H9 (cell line): ENCODE results near the gene CCAR1. TPM values are rescaled to one million over a fixed set of nuclear protein-coding genes. Genes with fewer than 3 reads are reported as not detected.

Source experiments
- DNase-seq: peaks from one replicate; pipeline ENCODE4 v3.0.0-alpha.2; 2017
- H2AFZ ChIP-seq: one replicate; pipeline ENCODE4 v1.6.1; 2013; ENCODE audit warnings: mild to moderate bottlenecking, low read length, control low read depth, moderate library complexity
- H2AK5ac ChIP-seq: 2 replicates; pipeline ENCODE4 v1.6.1; 2013; ENCODE audit warnings: low read length, control low read depth, mixed read lengths; ENCODE audit not compliant: insufficient read length
- H2BK120ac ChIP-seq: one replicate; pipeline ENCODE4 v1.6.1; 2013; ENCODE audit warnings: low read depth, mild to moderate bottlenecking, low read length, control low read depth, inconsistent platforms; ENCODE audit not compliant: poor library complexity, severe bottlenecking
- H2BK12ac ChIP-seq: 2 replicates; pipeline ENCODE4 v1.6.1; 2013; ENCODE audit warnings: low read length, control low read depth, mixed read lengths, low read depth; ENCODE audit not compliant: insufficient read length
- H2BK15ac ChIP-seq: 2 replicates; pipeline ENCODE4 v1.6.1; 2013; ENCODE audit warnings: low read depth, low read length, control low read depth
- H2BK20ac ChIP-seq: one replicate; pipeline ENCODE4 v1.6.1; 2013; ENCODE audit warnings: low read depth, mild to moderate bottlenecking, low read length, control low read depth, inconsistent platforms; ENCODE audit not compliant: poor library complexity, severe bottlenecking
- H2BK5ac ChIP-seq: 2 replicates; pipeline ENCODE4 v1.6.1; 2013; ENCODE audit warnings: low read length, control low read depth, mixed read lengths; ENCODE audit not compliant: insufficient read length
- H3K14ac ChIP-seq: 2 replicates; pipeline ENCODE4 v1.6.1; 2013; ENCODE audit warnings: low read length, control low read depth; ENCODE audit not compliant: insufficient read depth
- H3K18ac ChIP-seq: 2 replicates; pipeline ENCODE4 v1.6.1; 2013; ENCODE audit warnings: low read depth, mild to moderate bottlenecking, mixed read lengths, low read length, control low read depth; ENCODE audit not compliant: insufficient read length
- H3K23ac ChIP-seq: 2 replicates; pipeline ENCODE4 v1.6.1; 2013; ENCODE audit warnings: low read length, control low read depth, mixed read lengths, low read depth; ENCODE audit not compliant: insufficient read length
- H3K23me2 ChIP-seq: 2 replicates; pipeline ENCODE4 v1.6.1; 2013; ENCODE audit warnings: low read depth, mild to moderate bottlenecking, mixed read lengths, low read length, control low read depth; ENCODE audit not compliant: insufficient read length, poor library complexity, severe bottlenecking
- H3K27ac ChIP-seq: 2 replicates; pipeline ENCODE4 v1.5.1; 2013; ENCODE audit warnings: low read length, control low read depth, mixed read lengths, low read depth; ENCODE audit not compliant: insufficient read length
- H3K27me3 ChIP-seq: 2 replicates; pipeline ENCODE4 v1.6.1; 2013; ENCODE audit warnings: low read length, control low read depth, inconsistent platforms; ENCODE audit not compliant: insufficient read depth
- H3K4ac ChIP-seq: 2 replicates; pipeline ENCODE4 v1.6.1; 2013; ENCODE audit warnings: low read depth, mild to moderate bottlenecking, control low read depth, inconsistent platforms, low read length, moderate library complexity
- H3K4me1 ChIP-seq: 2 replicates; pipeline ENCODE4 v1.6.1; 2013; ENCODE audit warnings: low read length, control low read depth, inconsistent platforms; ENCODE audit not compliant: insufficient read depth
- H3K4me2 ChIP-seq: 2 replicates; pipeline ENCODE4 v1.6.1; 2013; ENCODE audit warnings: low read length, control low read depth, mixed read lengths; ENCODE audit not compliant: insufficient read length, insufficient read depth
- H3K56ac ChIP-seq: 2 replicates; pipeline ENCODE4 v1.6.1; 2013; ENCODE audit warnings: low read depth, mild to moderate bottlenecking, mixed read lengths, low read length, control low read depth; ENCODE audit not compliant: insufficient read length
- H3K79me1 ChIP-seq: 2 replicates; pipeline ENCODE4 v1.6.1; 2013; ENCODE audit warnings: low read depth, mild to moderate bottlenecking, moderate library complexity, low read length, control low read depth, inconsistent platforms; ENCODE audit not compliant: insufficient read depth, poor library complexity, severe bottlenecking
- H3K79me2 ChIP-seq: 2 replicates; pipeline ENCODE4 v1.6.1; 2013; ENCODE audit warnings: low read length, control low read depth, inconsistent platforms; ENCODE audit not compliant: insufficient read depth
- H3K9ac ChIP-seq: 2 replicates; pipeline ENCODE4 v1.6.1; 2013; ENCODE audit warnings: low read length, control low read depth, mixed read lengths; ENCODE audit not compliant: insufficient read length; ENCODE audit errors: extremely low read depth
- H3K9me3 ChIP-seq: one replicate; pipeline ENCODE4 v1.6.1; 2013; ENCODE audit warnings: low read depth, low read length, inconsistent platforms; ENCODE audit not compliant: control insufficient read depth
- H3T11ph ChIP-seq: one replicate; pipeline ENCODE4 v1.6.1; 2013; ENCODE audit warnings: mild to moderate bottlenecking, low read length, control low read depth, inconsistent platforms
- H4K20me1 ChIP-seq: one replicate; pipeline ENCODE4 v1.6.1; 2013; ENCODE audit not compliant: control insufficient read depth, insufficient read length, insufficient read depth
- H4K5ac ChIP-seq: 2 replicates; pipeline ENCODE4 v1.6.1; 2013; ENCODE audit warnings: low read depth, mild to moderate bottlenecking, mixed read lengths, low read length, control low read depth; ENCODE audit not compliant: insufficient read length
- H4K8ac ChIP-seq: replicated peaks from 2 replicates; pipeline ENCODE4 v1.6.1; 2013; ENCODE audit warnings: low read length, control low read depth, mixed read lengths, low read depth; ENCODE audit not compliant: insufficient read length
- H4K91ac ChIP-seq: 2 replicates; pipeline ENCODE4 v1.6.1; 2013; ENCODE audit warnings: low read depth, mild to moderate bottlenecking, moderate library complexity, mixed read lengths, low read length, control low read depth; ENCODE audit not compliant: insufficient read length
- H3K27ac Mint-ChIP-seq, 3 experiments: 2 replicates in 2 of 3; 3 replicates in 1 of 3; pipeline ENCODE4 v1.8.0; 2020 to 2021; ENCODE audit warnings: mixed read lengths in 3 of 3, mild to moderate bottlenecking in 1 of 3, moderate library complexity in 1 of 3
- H3K27me3 Mint-ChIP-seq: 2 replicates; pipeline ENCODE4 v1.8.0; 2021; ENCODE audit warnings: low read depth, mild to moderate bottlenecking, moderate library complexity, mixed read lengths
- H3K36me3 Mint-ChIP-seq, 3 experiments: 2 replicates in 2 of 3; 3 replicates in 1 of 3; pipeline ENCODE4 v1.8.0; 2020 to 2021; ENCODE audit warnings: low read depth in 3 of 3, mixed read lengths in 3 of 3; ENCODE audit not compliant: insufficient read depth in 1 of 3
- H3K4me1 Mint-ChIP-seq, 2 experiments: 2 replicates each; pipeline ENCODE4 v1.8.0; 2020; ENCODE audit warnings: mixed read lengths in 2 of 2
- H3K4me3 Mint-ChIP-seq, 2 experiments: 2 replicates in 1 of 2; 3 replicates in 1 of 2; pipeline ENCODE4 v1.8.0; 2020 to 2021; ENCODE audit warnings: mild to moderate bottlenecking in 2 of 2, mixed read lengths in 2 of 2, moderate library complexity in 1 of 2
- H3K9me3 Mint-ChIP-seq, 2 experiments: 2 replicates in 1 of 2; 3 replicates in 1 of 2; pipeline ENCODE4 v1.8.0; 2020; ENCODE audit warnings: mild to moderate bottlenecking in 2 of 2, mixed read lengths in 2 of 2, moderate library complexity in 1 of 2
- WGBS: extraction: QIAGEN DNeasy Blood & Tissue Kit; methylation state at CpG from one replicate; pipeline ENCODE4 v1.1.7; 2013; ENCODE audit warnings: missing lambda C conversion rate, low lambda C conversion rate, mixed read lengths; ENCODE audit not compliant: insufficient read length; ENCODE audit errors: extremely low coverage; 5-methylcytosine and 5-hydroxymethylcytosine counted together
- total RNA-seq: library from RNA; stranded (reverse); gene quantifications from 2 replicates; pipeline ENCODE4 v1.2.1, GENCODE V29; 2021
- TF ChIP-seq, protein P1 (sequence below): fragments of 200-600 bp; sonication (generic); conservative IDR thresholded peaks from 3 replicates; pipeline ENCODE4 v1.8.0; 2021; ENCODE audit warnings: antibody characterized with exemption, mild to moderate bottlenecking

CCAR1 gene
- total RNA-seq, 1 experiment from 2014 or later, result 118 TPM

DNA sequence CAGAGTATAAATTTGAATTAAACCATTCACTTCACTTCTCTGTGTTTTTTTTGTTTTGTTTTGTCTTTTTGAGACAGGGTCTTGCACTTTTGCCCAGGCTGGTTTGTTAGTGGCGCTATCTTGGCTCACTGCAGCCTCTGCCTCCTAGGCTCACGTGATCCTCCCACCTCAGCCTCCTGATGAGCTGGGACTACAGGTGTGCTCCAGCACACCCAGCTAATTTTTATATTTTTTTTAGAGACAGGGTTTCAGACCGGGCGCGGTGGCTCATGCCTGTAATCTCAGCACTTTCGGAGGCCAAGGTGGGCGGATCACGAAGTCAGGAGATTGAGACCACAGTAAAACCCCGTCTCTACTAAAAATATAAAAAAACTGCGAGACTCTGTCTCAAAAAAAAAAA lies 69.4 kb downstream of the CCAR1 start:
- no peaks in the 10 kb centered on the region for H3K4me1 Mint-ChIP-seq
- Histone ChIP-seq H3K4me2 (no peak overlapping the region), H3K79me2 (no peaks in the 10 kb centered on the region), H3K4ac (no peak overlapping the region), H3K79me1 (no peaks in the 10 kb centered on the region), H3K9ac (no peak overlapping the region), H2BK5ac (no peak overlapping the region), H2BK12ac (no peak overlapping the region), H3K23me2 (no peaks in the 10 kb centered on the region), H4K20me1 (no peaks in the 10 kb centered on the region), H2AFZ (no peak overlapping the region), H3K27ac (no peak overlapping the region), H3K27me3 (no peaks in the 10 kb centered on the region), H2BK15ac (no peak overlapping the region), H3K14ac (no peak overlapping the region), H3K23ac (no peak overlapping the region), H2AK5ac (no peak overlapping the region), H4K5ac (no peak overlapping the region), H2BK20ac (no peak overlapping the region), H3K18ac (no peak overlapping the region), H3T11ph (no peak overlapping the region), H4K8ac (no peak overlapping the region), H3K9me3 (no peaks in the 10 kb centered on the region), H2BK120ac (no peak overlapping the region), H3K4me1 (no peaks in the 10 kb centered on the region), H3K56ac (no peak overlapping the region), H4K91ac (no peak overlapping the region)
- H3K27ac Mint-ChIP-seq, result no peak overlapping the region
- H3K36me3 Mint-ChIP-seq, result peaks cover 31 to 87% (median 68%) of the 10 kb centered on the region in 3 experiments; a peak in 6 of 7 replicates
- no peak for DNase-seq
- no CpG with 5 or more reads among the region's 10 CpGs for WGBS
- TF ChIP-seq, protein P1, sequence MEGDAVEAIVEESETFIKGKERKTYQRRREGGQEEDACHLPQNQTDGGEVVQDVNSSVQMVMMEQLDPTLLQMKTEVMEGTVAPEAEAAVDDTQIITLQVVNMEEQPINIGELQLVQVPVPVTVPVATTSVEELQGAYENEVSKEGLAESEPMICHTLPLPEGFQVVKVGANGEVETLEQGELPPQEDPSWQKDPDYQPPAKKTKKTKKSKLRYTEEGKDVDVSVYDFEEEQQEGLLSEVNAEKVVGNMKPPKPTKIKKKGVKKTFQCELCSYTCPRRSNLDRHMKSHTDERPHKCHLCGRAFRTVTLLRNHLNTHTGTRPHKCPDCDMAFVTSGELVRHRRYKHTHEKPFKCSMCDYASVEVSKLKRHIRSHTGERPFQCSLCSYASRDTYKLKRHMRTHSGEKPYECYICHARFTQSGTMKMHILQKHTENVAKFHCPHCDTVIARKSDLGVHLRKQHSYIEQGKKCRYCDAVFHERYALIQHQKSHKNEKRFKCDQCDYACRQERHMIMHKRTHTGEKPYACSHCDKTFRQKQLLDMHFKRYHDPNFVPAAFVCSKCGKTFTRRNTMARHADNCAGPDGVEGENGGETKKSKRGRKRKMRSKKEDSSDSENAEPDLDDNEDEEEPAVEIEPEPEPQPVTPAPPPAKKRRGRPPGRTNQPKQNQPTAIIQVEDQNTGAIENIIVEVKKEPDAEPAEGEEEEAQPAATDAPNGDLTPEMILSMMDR, result no peak
- no peak overlapping the region for H3K4me3 Mint-ChIP-seq
- no peaks in the 10 kb centered on the region for H3K27me3 Mint-ChIP-seq
- H3K9me3 Mint-ChIP-seq, result no peaks in the 10 kb centered on the region
